Putamen (tissue), 1 donor: ENCODE data around the gene PM20D2.

Source experiments
- DNase-seq: peaks from one replicate; pipeline ENCODE4 v3.0.0-alpha.2; 2016; ENCODE audit warnings: low spot score

The PM20D2 gene

DNA sequence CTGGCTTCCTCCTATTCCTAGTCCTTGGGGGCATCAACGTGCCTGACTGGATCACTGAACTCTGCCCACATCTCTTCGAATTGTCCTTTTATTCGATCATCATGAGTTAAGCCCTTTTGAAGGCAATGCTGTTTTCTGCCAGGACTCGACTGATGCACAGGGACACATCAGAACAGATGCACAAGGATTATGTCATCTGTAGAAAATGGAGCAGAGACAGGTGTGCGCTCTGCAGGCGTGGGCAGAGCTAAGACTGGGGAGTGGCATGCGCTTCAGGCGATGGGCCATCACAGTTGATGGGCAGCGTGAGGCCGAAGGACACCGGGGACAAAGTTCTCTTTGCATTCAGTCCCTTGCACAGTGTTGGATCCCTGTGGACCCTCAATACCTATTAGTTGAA is 58.2 kb downstream of the PM20D2 start:
- no peak for DNase-seq

DNA sequence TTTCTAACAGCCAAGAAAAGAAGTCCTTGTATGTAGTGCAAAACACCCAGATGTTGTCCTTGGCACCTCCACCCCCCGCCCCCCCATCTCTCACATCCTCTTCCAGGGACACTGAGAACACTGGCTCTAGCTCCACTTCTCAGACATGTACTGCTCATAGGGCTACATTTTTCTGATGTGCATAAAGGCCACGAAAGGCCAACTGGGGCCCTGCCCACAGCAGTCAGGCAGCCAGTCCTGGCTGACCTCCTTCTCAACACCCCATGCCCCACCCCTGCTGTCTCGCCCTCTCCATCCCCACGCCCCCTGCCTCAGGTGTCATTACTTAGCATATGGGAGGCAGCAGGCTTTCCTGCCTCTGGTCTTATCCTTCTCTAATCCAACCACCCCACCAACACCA is 60.0 kb downstream of the PM20D2 start:
- DNase-seq = no peak

DNA sequence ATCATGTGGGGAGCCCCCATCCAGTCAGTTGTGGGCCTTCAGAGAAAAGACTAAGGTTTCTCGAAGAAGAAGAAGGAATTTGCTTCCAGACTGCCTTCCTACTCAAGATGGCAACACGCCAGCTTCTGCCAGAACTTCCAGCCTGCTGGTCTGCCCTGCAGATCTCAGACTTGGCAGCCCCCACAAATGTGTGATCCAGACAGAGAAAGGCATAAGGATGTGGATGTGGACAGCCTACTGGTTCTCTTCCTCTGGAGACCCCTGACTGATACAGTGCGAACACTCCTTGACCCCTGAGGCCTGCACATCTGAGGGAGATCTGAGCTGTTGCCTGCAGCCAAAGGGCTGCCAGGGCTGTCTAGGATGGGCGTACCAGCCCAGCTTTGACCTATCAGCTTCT is 62.7 kb downstream of the PM20D2 start:
- no peak for DNase-seq

DNA sequence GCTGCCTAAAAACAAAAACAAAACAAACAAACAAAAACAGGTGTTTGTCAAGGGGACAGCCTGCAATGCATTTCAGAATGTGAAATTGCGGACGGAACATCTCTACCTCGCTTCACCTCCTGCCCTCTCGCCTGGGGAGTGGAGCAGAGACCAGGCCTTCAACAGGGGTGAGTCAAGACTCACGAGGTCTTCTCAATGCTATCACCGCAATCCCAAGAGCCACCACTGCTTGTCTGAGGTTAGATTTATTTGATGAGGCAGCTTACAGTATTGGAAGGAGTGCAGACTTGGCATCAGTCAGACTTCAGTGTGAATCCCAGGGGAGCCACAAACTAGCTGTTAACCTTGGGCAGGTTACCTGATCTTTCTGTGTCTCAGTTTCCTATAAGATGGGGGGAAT is 63.6 kb downstream of the PM20D2 start:
- no peak for DNase-seq

DNA sequence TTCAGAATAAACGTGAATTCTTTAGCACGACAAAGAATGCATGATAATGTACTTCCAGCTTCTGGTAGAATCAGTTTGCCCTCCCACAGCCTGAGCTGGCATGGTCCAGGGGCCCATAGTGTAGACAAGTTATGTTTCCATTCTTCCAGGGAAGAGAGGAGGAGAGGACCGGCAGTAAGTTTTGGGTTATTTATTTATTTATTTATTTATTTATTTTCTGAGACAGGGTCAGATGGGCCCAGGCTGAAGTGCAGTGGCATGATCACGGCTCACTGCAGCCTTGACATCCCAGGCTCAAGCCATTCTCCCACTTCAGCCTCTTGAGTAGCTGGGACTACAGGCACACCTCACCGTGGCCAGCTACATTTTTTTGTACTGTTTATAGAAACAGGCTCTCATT is 66.6 kb downstream of the PM20D2 start:
- no peak for DNase-seq

DNA sequence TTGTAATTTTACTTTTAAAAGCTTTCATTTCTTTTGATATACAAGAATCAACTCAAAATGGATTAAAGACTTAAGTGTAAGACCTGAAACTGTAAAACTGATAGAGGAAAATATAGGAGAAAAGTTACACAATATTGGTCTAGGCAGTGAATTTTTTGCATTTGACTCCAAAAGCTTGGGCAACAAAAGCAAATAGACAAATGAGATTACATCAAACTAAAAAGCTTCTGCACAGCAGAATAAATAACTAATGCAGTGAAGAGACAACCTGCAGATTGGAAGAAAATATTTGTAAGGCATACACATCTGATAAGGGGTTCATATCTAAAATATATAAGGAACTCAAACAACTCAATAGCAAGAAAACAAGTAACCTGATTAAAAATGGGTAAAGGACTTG is 68.3 kb downstream of the PM20D2 start:
- no peak for DNase-seq
